ENCODE data around the gene MINAR1.

Gene MINAR1

GRCh38 chr15:79433276-79433990 is 1.3 kb downstream of the MINAR1 start:
- DNase-seq = no peak

DNA sequence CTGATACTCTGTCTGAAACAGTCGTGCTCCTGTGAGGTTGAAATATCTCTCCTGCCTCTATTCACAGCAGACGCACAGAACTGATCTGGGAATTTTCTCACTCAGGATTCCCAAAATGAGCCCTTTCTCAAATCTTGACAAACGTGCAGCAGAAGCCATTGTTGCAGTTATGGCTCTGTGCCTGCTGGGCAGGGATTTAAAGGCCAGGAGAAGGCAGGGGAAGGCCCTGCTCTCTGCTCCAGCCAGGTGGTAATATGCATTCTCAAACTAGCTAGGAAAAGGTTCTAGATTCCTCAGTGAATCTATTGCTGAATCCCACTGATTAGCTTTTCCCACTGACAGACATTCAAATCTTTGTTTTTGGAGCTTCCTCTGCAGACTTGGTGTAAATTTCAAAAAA is 2.2 kb downstream of the MINAR1 start:
- no peak for DNase-seq

- no peak for DNase-seq
Measured at GRCh38 chr15:79436037-79436780, 4.1 kb downstream of the MINAR1 start.

- no peak for DNase-seq
Measured at GRCh38 chr15:79437275-79438000, 5.3 kb downstream of the MINAR1 start.

- DNase-seq = no peak
Measured at GRCh38 chr15:79439236-79439635, 7.1 kb downstream of the MINAR1 start.

DNA sequence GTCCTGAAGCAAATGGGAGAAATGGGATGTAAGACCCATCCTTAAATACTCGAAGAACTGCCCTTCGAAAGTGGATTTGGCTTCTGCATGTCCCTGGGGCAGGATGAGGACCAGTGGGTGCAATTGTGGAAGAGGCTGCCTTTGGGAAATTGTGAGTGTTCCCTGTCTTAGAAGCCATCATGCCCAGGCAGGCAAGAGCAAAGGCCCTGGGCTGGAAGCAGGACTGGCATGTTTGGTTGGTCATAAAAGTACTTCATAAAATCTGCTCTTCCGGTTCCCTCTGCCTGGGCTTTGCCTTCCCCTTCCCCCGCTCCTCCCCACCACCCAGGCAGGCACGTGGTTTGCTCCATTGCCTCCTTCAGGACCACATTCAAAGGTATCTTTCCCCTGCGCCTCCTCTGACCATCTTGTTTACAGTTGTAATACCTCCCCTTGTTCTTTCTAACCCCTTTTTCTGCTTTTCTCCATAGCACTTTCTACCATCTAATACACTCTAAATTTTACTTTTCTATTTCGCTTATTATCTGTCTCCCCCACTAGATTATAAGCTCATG is 8.3 kb downstream of the MINAR1 start:
- DNase-seq = no peak

- no peak for DNase-seq
Measured at GRCh38 chr15:79442911-79443310, 10.8 kb downstream of the MINAR1 start.

DNA sequence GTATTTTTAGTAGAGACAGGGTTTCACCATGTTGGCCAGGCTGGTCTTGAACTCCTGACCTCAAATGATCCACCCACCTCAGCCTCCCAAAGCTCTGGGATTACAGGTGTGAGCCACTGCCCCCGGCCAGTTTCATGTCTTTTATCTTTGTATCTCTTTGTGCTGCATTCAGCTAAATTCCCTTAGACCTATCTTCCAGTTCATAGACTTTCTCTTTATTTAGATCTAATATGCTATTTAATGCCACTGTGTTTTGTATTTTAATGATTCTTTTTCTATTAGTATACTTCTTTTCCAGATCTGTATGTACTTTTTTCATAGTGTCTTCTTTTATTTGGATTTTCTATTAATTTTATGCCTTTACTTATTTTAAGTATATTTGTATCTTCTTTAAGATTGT is 14.9 kb downstream of the MINAR1 start:
- no peak for DNase-seq

DNA sequence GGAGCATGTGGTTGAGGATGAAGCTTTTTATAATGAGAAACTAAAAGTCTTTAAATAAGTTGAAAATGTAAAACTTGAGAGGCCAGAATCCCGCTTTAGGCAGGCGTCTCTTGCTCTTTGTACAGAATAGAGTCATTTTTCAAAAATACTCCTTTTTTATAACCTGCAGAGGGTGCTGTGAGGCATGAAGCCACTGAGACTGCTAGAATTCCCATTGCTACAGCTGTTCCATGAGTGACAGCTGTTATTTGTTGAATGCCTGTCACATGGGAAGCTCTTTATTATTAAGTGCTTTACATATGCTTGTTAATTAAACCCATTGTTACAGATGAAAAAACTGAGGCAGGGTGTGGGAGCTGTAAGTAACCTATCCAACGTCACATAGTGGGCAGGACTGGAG is 18.5 kb downstream of the MINAR1 start:
- no peak for DNase-seq

DNA sequence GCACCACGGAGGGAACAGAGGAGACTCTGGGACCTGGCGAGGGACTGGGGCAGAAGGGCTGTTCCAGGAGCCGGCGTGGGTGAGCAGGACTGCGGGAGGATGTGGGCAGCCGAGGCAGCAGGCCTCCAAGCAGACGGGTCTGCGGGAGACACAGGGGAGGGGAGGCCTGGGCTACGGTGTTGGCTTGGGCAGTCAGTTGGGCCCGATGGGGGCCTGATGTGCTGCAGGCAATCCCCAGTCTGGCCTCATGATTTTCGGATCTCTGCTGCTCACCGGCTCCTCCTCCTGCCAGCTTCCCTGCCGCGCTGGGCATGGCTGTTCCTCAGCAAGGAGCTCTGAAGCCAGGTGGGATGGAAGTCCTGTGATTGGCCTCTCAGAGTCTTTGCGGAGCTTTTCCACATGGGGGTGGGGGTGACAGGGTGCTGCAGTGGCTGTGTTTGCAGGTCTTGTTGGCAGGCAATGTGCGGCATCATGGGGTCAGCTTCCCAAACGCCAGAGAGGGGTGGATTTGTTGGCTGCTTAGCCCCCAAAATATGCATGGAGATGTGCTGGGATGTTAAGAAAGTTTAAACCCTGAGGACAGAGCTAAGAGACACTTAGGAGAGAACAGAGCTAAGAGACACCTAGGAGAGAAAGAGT is 19.3 kb downstream of the MINAR1 start:
- DNase-seq = no peak

GRCh38 chr15:79452244-79453051 is 20.3 kb downstream of the MINAR1 start:
- DNase-seq = no peak

DNA sequence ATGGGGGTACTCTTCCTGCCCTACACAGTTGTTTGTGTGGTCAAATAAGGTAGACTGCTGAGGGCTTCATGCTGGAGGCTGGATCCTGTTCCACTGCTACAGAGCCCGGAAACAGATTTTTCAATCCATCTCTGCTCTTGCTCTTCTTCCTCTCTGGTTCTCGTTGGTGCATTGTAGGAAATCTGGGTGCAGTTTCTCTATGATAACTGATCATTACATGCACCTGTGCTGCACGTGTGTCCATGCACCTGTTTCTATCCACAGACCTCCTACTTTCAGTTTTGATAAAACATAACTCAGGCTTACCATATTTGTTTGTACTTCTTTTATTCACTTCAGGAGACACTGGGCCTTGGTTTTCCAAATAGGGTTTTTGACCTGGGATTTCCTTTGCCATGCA is 21.3 kb downstream of the MINAR1 start:
- no peak for DNase-seq

DNA sequence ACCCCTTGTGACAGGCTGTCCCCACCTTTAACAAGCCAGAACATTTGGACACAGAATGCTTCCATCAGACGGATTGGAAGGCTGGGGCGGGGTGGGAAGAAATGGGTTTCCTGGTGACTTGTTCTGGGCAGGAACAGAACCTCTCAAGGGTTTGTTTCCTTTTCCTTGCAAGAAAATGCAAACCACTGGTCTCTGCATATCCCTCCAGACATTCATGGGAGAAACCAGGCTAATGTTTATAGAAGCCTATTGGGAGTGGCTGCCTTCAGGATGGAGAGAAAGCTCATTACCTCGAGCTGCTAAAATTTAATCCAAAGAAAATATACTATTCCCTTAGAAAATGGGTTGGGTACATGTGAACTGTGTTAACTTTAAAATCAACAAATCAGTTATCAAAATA is 21.9 kb downstream of the MINAR1 start:
- DNase-seq = no peak

DNA sequence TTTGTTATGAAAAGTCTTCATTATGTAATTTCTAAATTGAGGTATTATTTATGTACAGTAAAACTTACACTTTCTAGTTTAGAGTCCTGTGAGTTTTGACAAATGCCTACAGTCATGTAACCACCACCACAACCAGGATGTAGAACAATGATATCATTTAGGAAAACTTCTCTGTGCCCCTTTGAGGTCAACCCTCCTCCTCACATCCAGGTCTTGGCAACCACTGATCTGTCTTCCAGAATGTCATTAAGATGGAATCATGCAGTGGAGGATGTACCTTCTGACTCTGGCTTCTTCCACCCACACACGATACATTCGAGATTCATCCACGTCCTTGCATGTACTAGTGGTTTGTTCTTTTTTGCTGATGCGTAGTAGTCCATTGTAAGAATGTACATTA is 23.2 kb downstream of the MINAR1 start:
- DNase-seq = no peak

GRCh38 chr15:79455943-79456342 is 23.8 kb downstream of the MINAR1 start:
- DNase-seq = no peak

- DNase-seq = no peak
Measured at GRCh38 chr15:79458491-79458890, 26.4 kb downstream of the MINAR1 start.

DNA sequence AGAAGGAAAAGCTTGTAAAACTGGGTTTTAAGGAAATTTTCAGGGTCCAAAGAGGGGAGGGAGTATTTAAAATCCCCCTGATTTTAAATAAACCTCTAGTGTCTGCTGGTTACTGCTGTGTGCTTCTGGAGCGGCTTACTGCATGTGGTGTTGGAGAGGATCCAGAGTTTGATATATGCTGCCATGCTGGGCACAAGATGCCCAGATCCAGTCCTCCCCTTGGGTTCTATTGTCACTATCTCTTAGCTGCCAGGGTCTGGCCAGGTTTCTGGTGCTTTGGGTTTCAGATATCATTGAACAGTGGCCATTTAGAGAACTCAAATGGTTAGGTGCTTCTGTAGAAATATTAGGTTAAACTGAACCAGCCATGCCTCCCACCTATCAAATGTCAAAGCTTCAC is 27.5 kb downstream of the MINAR1 start:
- no peak for DNase-seq

DNA sequence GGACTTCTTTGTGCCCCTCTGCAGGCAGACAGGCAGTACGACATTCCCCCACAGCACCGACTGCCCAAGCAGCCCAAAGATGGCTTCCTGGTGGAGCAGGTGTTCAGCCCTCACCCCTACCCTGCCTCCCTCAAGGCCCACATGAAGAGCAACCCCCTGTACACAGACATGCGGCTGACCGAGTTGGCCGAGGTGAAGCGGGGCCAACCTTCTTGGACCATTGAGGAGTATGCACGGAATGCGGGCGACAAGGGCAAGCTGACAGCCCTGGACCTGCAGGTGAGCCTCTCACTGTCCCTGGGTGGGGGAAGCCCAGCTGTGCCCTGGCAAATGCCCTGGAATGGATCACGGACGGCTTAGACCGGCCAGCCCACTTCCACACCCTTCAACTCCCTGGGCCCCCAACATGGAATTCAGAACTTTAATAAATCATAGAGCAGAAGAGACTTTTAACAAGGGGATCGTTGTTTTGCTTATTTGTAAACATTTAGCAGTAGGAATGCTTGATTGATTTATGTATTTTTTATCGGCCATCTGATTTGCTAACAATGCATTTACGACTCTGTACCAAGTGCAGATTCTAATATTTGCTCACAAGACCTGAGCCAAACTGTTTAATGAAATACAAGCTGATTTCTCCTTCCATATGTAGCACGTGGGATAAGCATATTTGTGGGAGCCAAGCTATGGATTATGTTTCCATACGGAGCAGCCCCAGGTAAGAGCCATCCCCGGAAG is 31.1 kb downstream of the MINAR1 start:
- no peak for DNase-seq

- no peak for DNase-seq
Measured at GRCh38 chr15:79463781-79464270, 31.7 kb downstream of the MINAR1 start.

GRCh38 chr15:79466488-79466887 is 34.4 kb downstream of the MINAR1 start:
- DNase-seq = no peak

GRCh38 chr15:79467865-79468586 is 35.9 kb downstream of the MINAR1 start:
- no peak for DNase-seq
